ENCODE data around the gene KLHL22. TPM values are rescaled to one million over a fixed set of nuclear protein-coding genes. Genes with fewer than 3 reads are reported as not detected.

Gene KLHL22
- total RNA-seq, 4 donors from 2014 or later = 12.4 to 49.8 (median 42.4) TPM

- TF ChIP-seq CTCF (IDR thresholded peaks at IDR 0.05; ENCODE audit: low read depth) = no peak
Measured at GRCh38 chr22:20514658-20515406, 19.2 kb upstream of the KLHL22 start.

GRCh38 chr22:20511578-20512229 is 16.1 kb upstream of the KLHL22 start:
- TF ChIP-seq CTCF (IDR thresholded peaks at IDR 0.05; ENCODE audit: low read depth) = no peak

GRCh38 chr22:20510811-20511577 is 15.4 kb upstream of the KLHL22 start:
- TF ChIP-seq CTCF (IDR thresholded peaks at IDR 0.05; ENCODE audit: low read depth) = no peak

- TF ChIP-seq CTCF (IDR thresholded peaks at IDR 0.05; ENCODE audit: low read depth) = no peak
Measured at GRCh38 chr22:20509344-20510047, 13.9 kb upstream of the KLHL22 start.

- TF ChIP-seq CTCF (IDR thresholded peaks at IDR 0.05; ENCODE audit: low read depth) = no peak
Measured at GRCh38 chr22:20508815-20509271, 13.2 kb upstream of the KLHL22 start.

GRCh38 chr22:20507253-20508066 is 11.9 kb upstream of the KLHL22 start, which contains the start of gene MED15:
Gene MED15, plus strand, starts transcription at chr22:20507610. Its CDS starts 69 bp downstream, at chr22:20507679.
- TF ChIP-seq CTCF (IDR thresholded peaks at IDR 0.05; ENCODE audit: low read depth) = no peak

Measured in subcutaneous adipose tissue (tissue), 4 donors.